ENCODE results near the gene DUXB.

DUXB gene

DNA sequence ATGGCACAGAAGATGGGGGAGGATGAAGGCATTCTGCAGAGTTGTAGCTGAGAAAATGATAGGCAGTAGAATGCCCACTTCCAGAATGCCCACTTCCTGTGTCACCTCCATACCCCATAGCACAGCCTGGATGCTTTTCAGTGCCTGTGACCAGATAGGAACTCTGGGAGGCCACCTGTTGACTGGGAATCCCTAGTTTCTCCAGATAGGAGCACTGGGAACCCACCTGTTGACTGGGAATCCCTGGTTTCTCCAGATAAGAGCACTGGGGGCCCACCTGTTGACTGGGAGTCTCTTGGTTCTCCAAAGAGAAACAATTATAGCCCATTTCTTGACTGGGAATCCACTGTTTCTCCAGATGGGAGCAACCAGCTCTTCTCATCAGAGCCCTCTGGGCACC lies 13.4 kb upstream of the DUXB start:
- H3K36me3 ChIP-seq (ENCODE audit: insufficient read depth, low read length), result no peaks in the 10 kb centered on the region
- H3K4me3 ChIP-seq (ENCODE audit: low read depth in 1 of 2, low read length in 2 of 2), result no peak overlapping the region
- H3K27ac ChIP-seq (ENCODE audit: low read depth, low read length), result no peak overlapping the region
- H3K9ac ChIP-seq (ENCODE audit: low read length), result no peak overlapping the region
- no peaks in the 10 kb centered on the region for H3K27me3 ChIP-seq (ENCODE audit: control insufficient read depth in 1 of 2, insufficient read depth in 2 of 2, low read length in 2 of 2)
- H3K9me3 ChIP-seq (ENCODE audit: low read length), result no peaks in the 10 kb centered on the region
- no peaks in the 10 kb centered on the region for H3K4me1 ChIP-seq (ENCODE audit: insufficient read depth, low read length)

DNA sequence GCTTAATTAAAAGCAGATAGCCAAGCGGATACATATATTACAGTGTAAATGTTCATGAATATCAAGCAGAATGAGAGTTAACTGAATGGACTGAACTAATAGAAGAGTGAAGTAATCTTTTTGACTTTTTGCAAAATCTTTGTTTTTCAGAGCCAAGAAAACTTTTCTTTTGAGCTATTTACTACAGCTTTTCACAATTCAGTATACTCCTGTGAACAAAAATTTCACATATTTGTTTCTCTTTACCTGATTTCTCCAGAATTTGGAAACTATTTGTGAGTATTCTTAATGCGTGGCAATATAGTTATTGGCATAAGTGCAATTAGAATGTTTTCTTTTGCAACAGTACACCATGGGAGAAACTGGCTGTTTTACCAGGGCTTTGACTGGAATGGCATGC lies 9.1 kb upstream of the DUXB start:
- Histone ChIP-seq H3K36me3 (ENCODE audit: insufficient read depth, low read length) (no peaks in the 10 kb centered on the region), H3K9ac (ENCODE audit: low read length) (no peak overlapping the region), H3K4me1 (ENCODE audit: insufficient read depth, low read length) (no peaks in the 10 kb centered on the region), H3K27me3 (ENCODE audit: control insufficient read depth in 1 of 2, insufficient read depth in 2 of 2, low read length in 2 of 2) (no peaks in the 10 kb centered on the region), H3K27ac (ENCODE audit: low read depth, low read length) (no peak overlapping the region), H3K4me3 (ENCODE audit: low read depth in 1 of 2, low read length in 2 of 2) (no peak overlapping the region), H3K9me3 (ENCODE audit: low read length) (no peaks in the 10 kb centered on the region)

DNA sequence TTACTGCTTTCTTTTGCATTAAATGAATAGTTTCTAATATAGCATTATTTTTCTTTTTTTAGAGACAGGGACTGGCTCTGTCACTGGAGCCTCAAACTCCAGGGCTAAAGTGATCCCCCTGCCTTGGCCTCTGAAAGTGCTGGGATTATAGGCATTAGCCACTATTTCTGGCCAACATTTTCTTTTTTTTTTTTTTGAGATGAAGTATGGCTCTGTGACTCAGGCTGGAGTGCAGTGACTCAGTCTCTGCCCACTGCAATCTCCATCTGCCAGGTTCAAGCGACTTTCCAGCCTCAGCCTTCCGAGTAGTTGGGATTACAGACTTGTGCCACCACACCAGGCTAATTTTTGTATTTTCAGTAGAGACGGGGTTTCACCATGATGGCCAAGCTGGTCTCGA lies 2.0 kb upstream of the DUXB start:
- Histone ChIP-seq H3K27me3 (ENCODE audit: control insufficient read depth in 1 of 2, insufficient read depth in 2 of 2, low read length in 2 of 2) (no peaks in the 10 kb centered on the region), H3K9ac (ENCODE audit: low read length) (no peak overlapping the region), H3K36me3 (ENCODE audit: insufficient read depth, low read length) (no peaks in the 10 kb centered on the region)

DNA sequence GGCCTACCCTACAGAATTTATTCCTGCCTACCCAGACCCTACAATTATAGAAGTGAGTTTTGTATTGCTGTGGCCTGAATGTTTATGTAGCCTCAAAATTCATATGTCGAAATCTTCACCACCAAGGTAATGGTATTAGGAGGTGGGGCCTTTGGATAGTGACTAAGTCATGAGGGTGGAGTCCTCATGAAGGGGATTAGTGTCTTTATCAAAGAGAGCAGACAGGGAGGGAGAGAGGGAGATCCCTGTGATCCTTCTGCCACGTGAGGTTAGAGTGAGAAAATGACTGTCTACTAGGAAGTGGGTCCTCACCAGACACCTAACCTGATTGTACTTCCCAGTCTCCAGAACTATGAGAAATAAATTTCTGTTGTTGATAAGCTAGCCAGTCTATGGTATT lies 981 bp upstream of the DUXB start:
- Histone ChIP-seq H3K27ac (ENCODE audit: low read depth, low read length) (no peak overlapping the region), H3K4me3 (ENCODE audit: low read depth in 1 of 2, low read length in 2 of 2) (no peak overlapping the region), H3K4me1 (ENCODE audit: insufficient read depth, low read length) (no peaks in the 10 kb centered on the region), H3K9me3 (ENCODE audit: low read length) (no peaks in the 10 kb centered on the region), H3K9ac (ENCODE audit: low read length) (no peak overlapping the region), H3K27me3 (ENCODE audit: control insufficient read depth in 1 of 2, insufficient read depth in 2 of 2, low read length in 2 of 2) (no peaks in the 10 kb centered on the region), H3K36me3 (ENCODE audit: insufficient read depth, low read length) (no peaks in the 10 kb centered on the region)

More for the DNA sequence above, 2.0 kb upstream of the DUXB start:
- H3K4me3 ChIP-seq (ENCODE audit: low read depth in 1 of 2, low read length in 2 of 2), result no peak overlapping the region
- H3K9me3 ChIP-seq (ENCODE audit: low read length), result no peaks in the 10 kb centered on the region
- H3K4me1 ChIP-seq (ENCODE audit: insufficient read depth, low read length), result no peaks in the 10 kb centered on the region
- no peak overlapping the region for H3K27ac ChIP-seq (ENCODE audit: low read depth, low read length)

DNA sequence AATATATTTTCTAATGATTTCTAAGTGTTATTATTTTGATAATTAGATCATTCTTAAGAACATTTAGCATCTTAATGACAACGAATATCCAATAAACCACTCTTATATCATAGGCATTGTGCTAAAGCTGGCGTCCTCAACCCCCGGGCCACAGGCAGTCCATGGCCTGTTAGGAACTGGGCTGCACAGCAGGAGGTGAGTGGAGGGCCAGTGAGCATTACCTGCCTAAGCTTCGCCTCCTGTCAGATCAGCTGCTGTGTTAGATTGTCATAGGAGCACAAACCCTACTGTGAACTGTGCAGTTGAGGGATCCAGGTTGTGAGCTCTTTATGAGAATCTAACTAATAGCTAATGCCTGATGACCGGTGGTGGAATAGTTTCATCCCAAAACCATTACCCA lies 3.7 kb downstream of the DUXB start:
- H3K9me3 ChIP-seq (ENCODE audit: low read length), result no peaks in the 10 kb centered on the region
- no peaks in the 10 kb centered on the region for H3K36me3 ChIP-seq (ENCODE audit: insufficient read depth, low read length)
- H3K4me1 ChIP-seq (ENCODE audit: insufficient read depth, low read length), result no peaks in the 10 kb centered on the region
- no peak overlapping the region for H3K4me3 ChIP-seq (ENCODE audit: low read depth in 1 of 2, low read length in 2 of 2)
- H3K9ac ChIP-seq (ENCODE audit: low read length), result no peak overlapping the region
- no peak overlapping the region for H3K27ac ChIP-seq (ENCODE audit: low read depth, low read length)
- no peaks in the 10 kb centered on the region for H3K27me3 ChIP-seq (ENCODE audit: control insufficient read depth in 1 of 2, insufficient read depth in 2 of 2, low read length in 2 of 2)

DNA sequence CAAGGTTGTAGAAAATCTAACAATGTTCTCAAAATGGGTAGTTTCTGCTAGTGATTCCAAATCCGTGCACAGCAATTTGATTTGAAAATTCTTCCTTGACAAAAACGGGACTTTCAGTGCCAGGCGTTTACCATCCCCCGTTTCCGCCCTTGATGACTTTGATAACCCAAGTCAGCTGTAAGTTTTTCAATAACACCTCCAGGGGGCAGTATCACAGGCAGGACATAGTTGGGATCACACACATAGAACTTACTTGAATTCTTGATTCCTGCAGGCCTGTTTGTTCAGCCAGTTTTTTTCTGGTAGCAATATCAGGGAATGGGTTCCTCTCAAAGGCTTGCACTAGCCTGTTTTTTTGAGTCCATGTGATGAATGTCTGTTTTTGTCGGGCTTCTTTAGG lies 5.6 kb downstream of the DUXB start:
- Histone ChIP-seq H3K9ac (ENCODE audit: low read length) (no peak overlapping the region), H3K4me3 (ENCODE audit: low read depth in 1 of 2, low read length in 2 of 2) (no peak overlapping the region), H3K27ac (ENCODE audit: low read depth, low read length) (no peak overlapping the region), H3K36me3 (ENCODE audit: insufficient read depth, low read length) (no peaks in the 10 kb centered on the region), H3K27me3 (ENCODE audit: control insufficient read depth in 1 of 2, insufficient read depth in 2 of 2, low read length in 2 of 2) (no peaks in the 10 kb centered on the region), H3K9me3 (ENCODE audit: low read length) (no peaks in the 10 kb centered on the region), H3K4me1 (ENCODE audit: insufficient read depth, low read length) (no peaks in the 10 kb centered on the region)

DNA sequence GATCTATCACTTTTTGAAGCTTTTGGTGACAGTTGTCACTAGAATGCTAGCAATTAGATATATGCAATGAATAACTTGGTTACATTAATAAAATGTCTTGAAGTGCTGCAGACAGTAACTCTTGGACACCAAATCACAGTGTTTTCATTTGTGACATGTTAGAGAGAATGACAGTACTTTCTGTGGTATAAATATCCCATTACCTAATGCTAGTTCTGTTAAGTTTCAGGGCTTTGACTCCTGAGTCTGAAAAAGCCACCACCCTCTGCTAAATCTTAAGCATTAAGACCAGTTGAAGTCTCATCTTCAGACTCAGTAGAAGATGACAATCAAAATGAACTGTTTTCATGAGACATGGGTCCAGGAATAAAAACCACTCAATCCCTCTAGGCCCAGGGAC lies 13.9 kb downstream of the DUXB start:
- Histone ChIP-seq H3K4me3 (ENCODE audit: low read depth in 1 of 2, low read length in 2 of 2) (no peak overlapping the region), H3K9me3 (ENCODE audit: low read length) (no peaks in the 10 kb centered on the region), H3K4me1 (ENCODE audit: insufficient read depth, low read length) (no peaks in the 10 kb centered on the region), H3K27me3 (ENCODE audit: control insufficient read depth in 1 of 2, insufficient read depth in 2 of 2, low read length in 2 of 2) (no peaks in the 10 kb centered on the region), H3K9ac (ENCODE audit: low read length) (no peak overlapping the region), H3K36me3 (ENCODE audit: insufficient read depth, low read length) (no peaks in the 10 kb centered on the region), H3K27ac (ENCODE audit: low read depth, low read length) (no peak overlapping the region)

DNA sequence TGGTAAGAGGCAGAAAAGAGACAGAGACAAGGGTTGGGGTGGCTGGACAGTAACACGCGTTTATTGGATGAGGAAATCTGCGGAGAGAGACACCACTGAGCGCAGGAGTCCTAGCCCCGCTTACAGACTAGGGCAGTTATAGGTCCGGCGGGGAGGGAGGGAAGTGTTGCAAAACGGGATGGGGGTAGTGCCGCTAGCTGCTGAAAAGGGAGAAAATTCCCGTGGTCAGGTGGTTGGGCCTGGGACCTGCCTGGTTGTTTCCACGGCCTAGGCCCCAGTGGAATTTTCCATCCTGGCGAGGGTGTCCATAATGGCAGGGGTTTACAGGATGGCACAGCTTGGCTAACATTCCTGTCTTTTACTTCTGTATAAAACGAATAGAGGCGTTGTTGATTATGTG lies 19.0 kb downstream of the DUXB start:
- Histone ChIP-seq H3K27me3 (ENCODE audit: control insufficient read depth in 1 of 2, insufficient read depth in 2 of 2, low read length in 2 of 2) (no peaks in the 10 kb centered on the region), H3K9ac (ENCODE audit: low read length) (no peak overlapping the region), H3K9me3 (ENCODE audit: low read length) (no peaks in the 10 kb centered on the region)

DNA sequence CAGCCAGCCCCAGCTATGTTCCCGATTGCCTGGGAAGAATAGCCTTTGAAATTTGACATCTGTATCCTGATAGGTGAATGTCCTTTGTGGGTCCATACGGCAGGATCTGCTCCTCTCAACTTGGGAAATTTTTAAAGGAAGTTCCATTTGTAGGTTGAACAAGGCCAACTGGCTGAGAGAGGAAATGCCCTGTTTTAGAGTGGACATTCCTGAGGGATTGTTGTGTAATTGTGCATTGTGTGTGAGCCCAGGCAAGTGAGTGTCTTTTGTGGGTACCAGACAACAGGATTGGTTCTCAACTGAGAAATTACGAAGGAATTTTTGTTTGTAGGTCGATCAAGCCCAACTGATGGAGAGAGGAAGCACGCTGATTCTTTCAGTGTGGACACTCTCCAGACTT lies 21.9 kb downstream of the DUXB start:
- no peaks in the 10 kb centered on the region for H3K36me3 ChIP-seq (ENCODE audit: insufficient read depth, low read length)
- no peaks in the 10 kb centered on the region for H3K9me3 ChIP-seq (ENCODE audit: low read length)
- no peak overlapping the region for H3K27ac ChIP-seq (ENCODE audit: low read depth, low read length)
- H3K27me3 ChIP-seq (ENCODE audit: control insufficient read depth in 1 of 2, insufficient read depth in 2 of 2, low read length in 2 of 2), result no peaks in the 10 kb centered on the region
- no peaks in the 10 kb centered on the region for H3K4me1 ChIP-seq (ENCODE audit: insufficient read depth, low read length)
- no peak overlapping the region for H3K9ac ChIP-seq (ENCODE audit: low read length)
- H3K4me3 ChIP-seq (ENCODE audit: low read depth in 1 of 2, low read length in 2 of 2), result no peak overlapping the region

More for the DNA sequence above, 19.0 kb downstream of the DUXB start:
- H3K4me1 ChIP-seq (ENCODE audit: insufficient read depth, low read length), result no peaks in the 10 kb centered on the region
- H3K4me3 ChIP-seq (ENCODE audit: low read depth in 1 of 2, low read length in 2 of 2), result no peak overlapping the region
- H3K27ac ChIP-seq (ENCODE audit: low read depth, low read length), result no peak overlapping the region
- H3K36me3 ChIP-seq (ENCODE audit: insufficient read depth, low read length), result no peaks in the 10 kb centered on the region

DNA sequence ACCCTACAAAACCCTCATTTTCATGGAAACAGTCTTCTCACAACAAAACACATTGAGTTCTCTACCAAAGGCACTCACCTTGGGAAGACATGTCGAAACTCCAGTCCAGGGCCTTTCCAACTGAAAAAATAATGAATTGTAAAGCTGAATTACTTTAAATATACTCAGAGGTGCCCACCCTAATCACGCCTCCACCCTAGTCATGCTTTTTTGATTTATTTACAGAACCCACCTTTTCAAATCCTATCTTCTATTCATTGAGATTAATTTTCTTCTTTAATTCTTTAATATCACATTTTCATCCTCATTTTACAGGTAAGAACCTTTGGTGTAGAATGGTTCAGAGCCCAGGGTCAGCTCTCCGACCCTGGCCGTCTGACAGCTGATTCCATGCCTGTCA lies 24.4 kb downstream of the DUXB start, which contains the start of gene CPHXL2:
CPHXL2 (minus strand) TSS at position 101 of the 400 bp plus-strand sequence; CDS start at position 91, 10 bp downstream.
- Histone ChIP-seq H3K27me3 (ENCODE audit: control insufficient read depth in 1 of 2, insufficient read depth in 2 of 2, low read length in 2 of 2) (no peaks in the 10 kb centered on the region), H3K36me3 (ENCODE audit: insufficient read depth, low read length) (no peaks in the 10 kb centered on the region), H3K9me3 (ENCODE audit: low read length) (no peaks in the 10 kb centered on the region), H3K4me1 (ENCODE audit: insufficient read depth, low read length) (no peaks in the 10 kb centered on the region), H3K9ac (ENCODE audit: low read length) (no peak within 1 kb of the TSS), H3K4me3 (ENCODE audit: low read depth in 1 of 2, low read length in 2 of 2) (no peak within 1 kb of the TSS), H3K27ac (ENCODE audit: low read depth, low read length) (no peak within 1 kb of the TSS)

DNA sequence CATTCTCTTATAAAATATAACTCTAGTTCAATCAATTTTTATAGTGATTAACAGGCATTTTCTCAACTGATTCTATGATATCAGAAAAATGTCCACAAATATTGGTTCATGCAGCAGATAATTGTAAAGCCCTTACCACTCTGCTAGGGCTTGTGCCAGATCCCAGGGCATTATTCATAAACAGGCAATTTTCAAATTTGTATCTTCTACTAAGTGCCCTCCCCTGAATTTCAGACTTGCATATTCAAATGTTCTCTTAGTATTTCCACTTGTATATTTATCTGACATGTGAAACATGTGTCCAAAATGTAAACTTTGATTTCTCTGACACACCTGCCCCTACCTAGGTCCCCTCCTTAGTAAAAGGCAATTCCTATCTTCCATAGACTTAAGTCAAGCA lies 33.8 kb downstream of the DUXB start:
- Histone ChIP-seq H3K4me1 (ENCODE audit: insufficient read depth, low read length) (no peaks in the 10 kb centered on the region), H3K36me3 (ENCODE audit: insufficient read depth, low read length) (no peaks in the 10 kb centered on the region), H3K4me3 (ENCODE audit: low read depth in 1 of 2, low read length in 2 of 2) (no peak overlapping the region), H3K27me3 (ENCODE audit: control insufficient read depth in 1 of 2, insufficient read depth in 2 of 2, low read length in 2 of 2) (no peaks in the 10 kb centered on the region), H3K9ac (ENCODE audit: low read length) (no peak overlapping the region), H3K27ac (ENCODE audit: low read depth, low read length) (no peak overlapping the region), H3K9me3 (ENCODE audit: low read length) (no peaks in the 10 kb centered on the region)

DNA sequence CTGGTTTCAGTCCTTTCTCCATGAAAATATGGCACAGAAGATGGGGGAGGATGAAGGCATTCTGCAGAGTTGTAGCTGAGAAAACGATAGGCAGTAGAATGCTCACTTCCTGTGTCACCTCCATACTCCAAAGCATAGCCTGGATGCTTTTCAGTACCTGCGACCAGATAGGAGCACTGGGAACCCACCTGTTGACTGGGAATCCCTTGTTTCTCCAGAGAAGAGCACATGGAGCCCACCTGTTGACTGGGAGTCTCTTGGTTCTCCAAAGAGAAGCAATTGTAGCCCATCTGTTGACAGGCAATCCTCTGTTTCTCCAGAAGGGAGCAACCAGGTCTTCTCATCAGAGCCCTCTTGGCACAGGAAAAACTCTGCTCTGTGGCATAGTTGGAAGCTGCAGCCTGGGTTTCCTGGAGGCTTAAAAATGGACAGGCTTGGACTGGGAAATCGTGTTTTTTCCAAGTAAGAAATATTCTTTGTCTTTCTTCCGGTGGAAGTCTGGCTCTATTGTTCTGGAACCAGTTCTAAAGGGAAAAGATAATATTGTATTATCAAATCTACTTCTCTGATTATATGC lies 40.4 kb downstream of the DUXB start:
- H3K9ac ChIP-seq (ENCODE audit: low read length), result no peak overlapping the region
- H3K36me3 ChIP-seq (ENCODE audit: insufficient read depth, low read length), result peaks cover 25% of the 10 kb centered on the region
- H3K4me3 ChIP-seq (ENCODE audit: low read depth in 1 of 2, low read length in 2 of 2), result no peak overlapping the region
- H3K4me1 ChIP-seq (ENCODE audit: insufficient read depth, low read length), result no peaks in the 10 kb centered on the region
- H3K9me3 ChIP-seq (ENCODE audit: low read length), result no peaks in the 10 kb centered on the region
- H3K27me3 ChIP-seq (ENCODE audit: control insufficient read depth in 1 of 2, insufficient read depth in 2 of 2, low read length in 2 of 2), result no peaks in the 10 kb centered on the region
- H3K27ac ChIP-seq (ENCODE audit: low read depth, low read length), result no peak overlapping the region

Data from muscle layer of colon (tissue), 2 donors.